Measurements from ENCODE around the gene PARVB.

DNA sequence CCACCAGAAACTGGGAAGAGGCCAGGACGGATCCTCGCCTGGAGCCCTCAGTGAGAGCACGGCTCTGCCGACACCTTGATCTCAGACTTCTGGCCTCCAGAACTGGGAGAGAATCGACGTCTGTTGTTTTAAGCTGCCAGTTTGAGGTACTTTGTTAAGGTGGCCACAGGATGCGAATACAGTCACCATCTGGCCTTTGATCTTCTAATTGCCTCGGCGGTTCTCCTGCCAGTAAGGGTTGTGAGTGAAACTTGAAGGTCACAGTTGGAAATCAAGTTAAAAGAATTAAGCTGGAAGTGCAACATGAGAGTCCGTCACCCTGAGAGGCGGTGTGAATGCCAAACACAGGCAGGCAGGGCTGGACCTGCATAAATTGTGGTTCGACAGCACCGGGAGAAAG lies 27.9 kb downstream of the PARVB start:
- TF ChIP-seq, protein P1, sequence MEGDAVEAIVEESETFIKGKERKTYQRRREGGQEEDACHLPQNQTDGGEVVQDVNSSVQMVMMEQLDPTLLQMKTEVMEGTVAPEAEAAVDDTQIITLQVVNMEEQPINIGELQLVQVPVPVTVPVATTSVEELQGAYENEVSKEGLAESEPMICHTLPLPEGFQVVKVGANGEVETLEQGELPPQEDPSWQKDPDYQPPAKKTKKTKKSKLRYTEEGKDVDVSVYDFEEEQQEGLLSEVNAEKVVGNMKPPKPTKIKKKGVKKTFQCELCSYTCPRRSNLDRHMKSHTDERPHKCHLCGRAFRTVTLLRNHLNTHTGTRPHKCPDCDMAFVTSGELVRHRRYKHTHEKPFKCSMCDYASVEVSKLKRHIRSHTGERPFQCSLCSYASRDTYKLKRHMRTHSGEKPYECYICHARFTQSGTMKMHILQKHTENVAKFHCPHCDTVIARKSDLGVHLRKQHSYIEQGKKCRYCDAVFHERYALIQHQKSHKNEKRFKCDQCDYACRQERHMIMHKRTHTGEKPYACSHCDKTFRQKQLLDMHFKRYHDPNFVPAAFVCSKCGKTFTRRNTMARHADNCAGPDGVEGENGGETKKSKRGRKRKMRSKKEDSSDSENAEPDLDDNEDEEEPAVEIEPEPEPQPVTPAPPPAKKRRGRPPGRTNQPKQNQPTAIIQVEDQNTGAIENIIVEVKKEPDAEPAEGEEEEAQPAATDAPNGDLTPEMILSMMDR (IDR thresholded peaks at IDR 0.05), result no peak
- no peak for TF ChIP-seq POLR2A (IDR thresholded peaks at IDR 0.05)
